IMR-90 (cell line): ENCODE measurements around the gene IFNL1. TPM values are rescaled to one million over a fixed set of nuclear protein-coding genes. Genes with fewer than 3 reads are reported as not detected.

ENCODE experiments used
- ATAC-seq: fragments of 200-7000 bp; cut with Tn5 transposase; 2 replicates; pipeline ENCODE4 v1.9.1; 2020; ENCODE audit warnings: low read depth, mild to moderate bottlenecking, moderate library complexity
- BruUV-seq: library from RNA; stranded (reverse); fragments of 400-500 nt; replicated peaks from 2 replicates; lab custom pipeline; 2021; lab: Mats Ljungman, UMichigan
- CTCF ChIA-PET: fragments of 300-600 bp; formaldehyde crosslinking; extraction: SDS; loops from one replicate; lab custom pipeline; 2021; ENCODE audit warnings: antibody characterized with exemption; lab: Yijun Ruan, JAX
- POLR2A ChIA-PET: fragments of 300-600 bp; sonication (Branson Sonifier 250); formaldehyde crosslinking; loops from one replicate; lab custom pipeline; 2022; ENCODE audit warnings: antibody characterized with exemption; ENCODE audit not compliant: unreplicated experiment; lab: Charles Lee
- DNase-seq: peaks from one replicate; pipeline ENCODE4 v3.0.0; 2013
- H2AFZ ChIP-seq: replicated peaks from 2 replicates; pipeline ENCODE3; 2013; ENCODE audit warnings: low read length, mild to moderate bottlenecking; ENCODE audit not compliant: poor library complexity
- H2AK5ac ChIP-seq: 2 replicates; pipeline ENCODE4 v1.6.1; 2013; ENCODE audit warnings: low read depth, low read length, inconsistent platforms
- H2AK9ac ChIP-seq: replicated peaks from 2 replicates; pipeline ENCODE3; 2013; ENCODE audit warnings: mild to moderate bottlenecking, low read depth, low read length, moderate library complexity; ENCODE audit not compliant: poor library complexity
- H2BK120ac ChIP-seq: 2 replicates; pipeline ENCODE4 v1.6.1; 2013; ENCODE audit warnings: low read depth, low read length, inconsistent platforms
- H2BK15ac ChIP-seq: 3 replicates; pipeline ENCODE4 v1.6.1; 2013; ENCODE audit warnings: low read depth, low read length, inconsistent platforms
- H2BK20ac ChIP-seq: 2 replicates; pipeline ENCODE4 v1.6.1; 2013; ENCODE audit warnings: low read depth, mild to moderate bottlenecking, inconsistent platforms, low read length, moderate library complexity
- H2BK5ac ChIP-seq: 2 replicates; pipeline ENCODE4 v1.6.1; 2013; ENCODE audit warnings: mild to moderate bottlenecking, low read depth, low read length, inconsistent platforms; ENCODE audit not compliant: poor library complexity, severe bottlenecking
- H3K14ac ChIP-seq: replicated peaks from 2 replicates; pipeline ENCODE4 v1.6.1; 2013; ENCODE audit warnings: low read depth, low read length, inconsistent platforms
- H3K18ac ChIP-seq: 2 replicates; pipeline ENCODE4 v1.6.1; 2013; ENCODE audit warnings: low read depth, low read length, control low read depth
- H3K23ac ChIP-seq: 2 replicates; pipeline ENCODE4 v1.6.1; 2013; ENCODE audit warnings: low read depth, low read length, inconsistent platforms
- H3K27ac ChIP-seq: 2 replicates; pipeline ENCODE4 v1.5.1; 2013; ENCODE audit warnings: mild to moderate bottlenecking, control low read depth, low read length; ENCODE audit not compliant: insufficient read depth
- H3K27me3 ChIP-seq: 2 replicates; pipeline ENCODE4 v1.6.1; 2013; ENCODE audit warnings: low read length; ENCODE audit not compliant: control insufficient read depth, insufficient read depth
- H3K36me3 ChIP-seq: 2 replicates; pipeline ENCODE4 v1.6.1; 2013; ENCODE audit warnings: low read length, mixed read lengths; ENCODE audit not compliant: control insufficient read depth, insufficient read depth
- H3K4ac ChIP-seq: 2 replicates; pipeline ENCODE4 v1.6.1; 2013; ENCODE audit warnings: low read depth, low read length, inconsistent platforms
- H3K4me1 ChIP-seq: 2 replicates; pipeline ENCODE4 v1.6.1; 2013; ENCODE audit warnings: low read length, mixed read lengths; ENCODE audit not compliant: control insufficient read depth, insufficient read depth
- H3K4me2 ChIP-seq: 2 replicates; pipeline ENCODE4 v1.6.1; 2013; ENCODE audit warnings: low read depth, mild to moderate bottlenecking, control low read depth, low read length, moderate library complexity
- H3K4me3 ChIP-seq: 2 replicates; pipeline ENCODE4 v1.5.1; 2013; ENCODE audit warnings: low read depth, mild to moderate bottlenecking, control low read depth, low read length, moderate library complexity; ENCODE audit not compliant: insufficient read depth
- H3K56ac ChIP-seq: 2 replicates; pipeline ENCODE4 v1.6.1; 2013; ENCODE audit warnings: low read length, inconsistent platforms; ENCODE audit not compliant: insufficient read depth; ENCODE audit errors: extremely low read depth
- H3K79me1 ChIP-seq, 2 experiments: 2 replicates each; pipeline ENCODE4 v1.6.1; 2013; ENCODE audit warnings: low read length in 2 of 2, inconsistent platforms in 1 of 2, low read depth in 1 of 2
- H3K9ac ChIP-seq: 2 replicates; pipeline ENCODE4 v1.6.1; 2013; ENCODE audit warnings: low read depth, low read length, control low read depth
- H3K9me1 ChIP-seq: 2 replicates; pipeline ENCODE4 v1.6.1; 2013; ENCODE audit warnings: low read length, inconsistent platforms; ENCODE audit not compliant: insufficient read depth
- H3K9me3 ChIP-seq: 2 replicates; pipeline ENCODE4 v1.6.1; 2013; ENCODE audit warnings: low read length; ENCODE audit not compliant: control insufficient read depth, insufficient read depth
- H4K20me1 ChIP-seq: 2 replicates; pipeline ENCODE4 v1.6.1; 2013; ENCODE audit warnings: low read length, inconsistent platforms; ENCODE audit not compliant: insufficient read depth
- H4K5ac ChIP-seq: 2 replicates; pipeline ENCODE4 v1.6.1; 2013; ENCODE audit warnings: mild to moderate bottlenecking, low read depth, low read length, control low read depth
- H4K8ac ChIP-seq, 2 experiments: 2 replicates each; pipeline ENCODE4 v1.6.1; 2013; ENCODE audit warnings: low read depth in 2 of 2, low read length in 2 of 2, control low read depth in 1 of 2, inconsistent platforms in 1 of 2
- H4K91ac ChIP-seq: 2 replicates; pipeline ENCODE4 v1.6.1; 2013; ENCODE audit warnings: low read depth, low read length, inconsistent platforms; ENCODE audit not compliant: insufficient read depth
- CHD1 ChIP-seq: IDR thresholded peaks from 2 replicates; pipeline ENCODE4 v1.6.1; 2012; ENCODE audit warnings: low read depth, low read length, improper control_type of control experiment
- CTCF ChIP-seq: conservative IDR thresholded peaks from 2 replicates; pipeline ENCODE4 v1.5.1; 2012; ENCODE audit warnings: mild to moderate bottlenecking, low read depth, low read length, improper control_type of control experiment
- ELK1 ChIP-seq: fragments of 150-350 bp; IDR thresholded peaks from 2 replicates; pipeline ENCODE4 v1.6.1; 2016; ENCODE audit warnings: low read depth, mild to moderate bottlenecking, low read length, moderate library complexity, borderline replicate concordance
- FOS ChIP-seq: fragments of 150-350 bp; IDR thresholded peaks from 2 replicates; pipeline ENCODE4 v1.6.1; 2016; ENCODE audit warnings: low read depth, low read length
- MAZ ChIP-seq: IDR thresholded peaks from 2 replicates; pipeline ENCODE4 v1.6.1; 2012; ENCODE audit warnings: low read depth, mild to moderate bottlenecking, low read length, improper control_type of control experiment, moderate library complexity, borderline replicate concordance
- MXI1 ChIP-seq: IDR thresholded peaks from 2 replicates; pipeline ENCODE4 v1.6.1; 2012; ENCODE audit warnings: low read depth, mild to moderate bottlenecking, low read length, moderate library complexity, borderline replicate concordance
- NFE2L2 ChIP-seq: fragments of 150-350 bp; IDR thresholded peaks from 2 replicates; pipeline ENCODE4 v1.6.1; 2016; ENCODE audit warnings: low read depth, mild to moderate bottlenecking, low read length
- POLR2A ChIP-seq: IDR thresholded peaks from 2 replicates; pipeline ENCODE4 v1.6.1; 2012; ENCODE audit warnings: mild to moderate bottlenecking, low read depth, low read length
- RAD21 ChIP-seq: IDR thresholded peaks from 2 replicates; pipeline ENCODE4 v1.6.1; 2012; ENCODE audit warnings: low read length, improper control_type of control experiment
- RCOR1 ChIP-seq: IDR thresholded peaks from 2 replicates; pipeline ENCODE4 v1.6.1; 2012; ENCODE audit warnings: mild to moderate bottlenecking, low read length, improper control_type of control experiment; ENCODE audit not compliant: insufficient replicate concordance
- RFX5 ChIP-seq: IDR thresholded peaks from 2 replicates; pipeline ENCODE4 v1.8.0; 2012; ENCODE audit warnings: low read depth, mild to moderate bottlenecking, low read length, moderate library complexity
- SMC3 ChIP-seq: fragments of 150-350 bp; IDR thresholded peaks from 2 replicates; pipeline ENCODE4 v1.6.1; 2016; ENCODE audit warnings: low read depth, mild to moderate bottlenecking, antibody characterized with exemption, low read length, moderate library complexity
- USF2 ChIP-seq: fragments of 150-350 bp; IDR thresholded peaks from 2 replicates; pipeline ENCODE4 v1.6.1; 2017; ENCODE audit warnings: mild to moderate bottlenecking, antibody characterized with exemption, low read length, low read depth
- WGBS, 2 experiments: methylation state at CpG; one replicate each; pipeline versions ENCODE4 v1.1.5 to v1.1.7; 2013; ENCODE audit warnings: missing lambda C conversion rate in 2 of 2; ENCODE audit not compliant: insufficient read length in 1 of 2; ENCODE audit errors: extremely low coverage in 2 of 2; 5-methylcytosine and 5-hydroxymethylcytosine counted together
- dilution Hi-C: fragments of 300-500 bp; cut with HindIII; formaldehyde crosslinking; loops from one replicate; pipeline ENCODE4 v1.14.3; 2018; ENCODE audit warnings: low sequenced_read_pairs; ENCODE audit not compliant: unreplicated experiment
- in situ Hi-C: fragments of 300-500 bp; cut with MboI; formaldehyde crosslinking; loops from 3 replicates; pipeline ENCODE4 v1.14.3; 2019; ENCODE audit warnings: low sequenced_read_pairs, inconsistent platforms, mixed read lengths
- intact Hi-C: fragments of 100-400 bp; cut with micrococcal nuclease; formaldehyde crosslinking; loops from 2 replicates; pipeline ENCODE4 v1.10.0; 2022
- polyA plus RNA-seq, 3 experiments: library from polyadenylated mRNA; depleted of rRNA; stranded (reverse); fragments of >200 nt; gene quantifications; 2 replicates each; pipeline ENCODE4 v1.2.3, GENCODE V29; 2012; ENCODE audit warnings: low replicate concordance in 1 of 3
- total RNA-seq: library from RNA; depleted of rRNA; stranded (reverse); fragments of >200 nt; gene quantifications from 2 replicates; pipeline ENCODE4 v1.2.3, GENCODE V29; 2012

Gene IFNL1
- total and polyA plus RNA-seq, 2 of the 4 experiments (the other 2 are of a cell fraction) = not detected

- DNase-seq (no peak), ATAC-seq (no peak)
- no peak overlapping the region for H2AFZ ChIP-seq
- no peak overlapping the region for H3K56ac ChIP-seq
- H3K27ac ChIP-seq = no peak overlapping the region
- H3K4me2 ChIP-seq = no peak overlapping the region
- H3K36me3 ChIP-seq = no peaks in the 10 kb centered on the region
- no peak overlapping the region for H3K18ac ChIP-seq
- in situ Hi-C loops = no loop called here
- no peak overlapping the region for H3K4me3 ChIP-seq
- H2BK20ac ChIP-seq = no peak overlapping the region
- H2AK9ac ChIP-seq = no peak overlapping the region
- H2AK5ac ChIP-seq = no peak overlapping the region
- H3K9me3 ChIP-seq = no peaks in the 10 kb centered on the region
- no peak overlapping the region for H3K14ac ChIP-seq
- peaks cover 8% of the 10 kb centered on the region for H3K27me3 ChIP-seq
- no peak overlapping the region for H4K8ac ChIP-seq
- ChIA-PET CTCF (no interaction called here), POLR2A (no interaction called here)
- no peaks in the 10 kb centered on the region for H3K9me1 ChIP-seq
- no peaks in the 10 kb centered on the region for H3K79me1 ChIP-seq
- H4K5ac ChIP-seq = no peak overlapping the region
- WGBS, 2 experiments = 95% methylated on average over 49 of the region's 64 CpGs; no CpG with 5 or more reads in 1 of the 2 experiments
- no peak overlapping the region for H2BK15ac ChIP-seq
- no peaks in the 10 kb centered on the region for H3K4me1 ChIP-seq
- TF ChIP-seq CTCF (no peak), POLR2A (no peak), CHD1 (no peak), USF2 (no peak), RAD21 (no peak), ELK1 (no peak), MXI1 (no peak), NFE2L2 (no peak), RCOR1 (no peak), MAZ (no peak), FOS (no peak), RFX5 (no peak), SMC3 (no peak)
- no peak overlapping the region for H3K23ac ChIP-seq
- intact Hi-C loops = no loop called here
- BruUV-seq = no TSS peak
- H2BK5ac ChIP-seq = no peak overlapping the region
- no peak overlapping the region for H3K9ac ChIP-seq
- no peak overlapping the region for H4K91ac ChIP-seq
- no peaks in the 10 kb centered on the region; the same call in 1 of the 2 replicates for H4K20me1 ChIP-seq
- H2BK120ac ChIP-seq = no peak overlapping the region
- dilution Hi-C loops = no loop called here
- no peak overlapping the region for H3K4ac ChIP-seq
Measured at GRCh38 chr19:39314016-39314728, 18.0 kb downstream of the IFNL1 start.
